ENCODE measurements around the gene CLRN3. TPM values are rescaled to one million over a fixed set of nuclear protein-coding genes. Genes with fewer than 3 reads are reported as not detected.
A peak's percentile ranks its signal among the peaks of the same experiment; 100 is the strongest.

CLRN3 gene
- total and polyA plus RNA-seq, 4 donors, result 6.3 TPM; not detected in 3

DNA sequence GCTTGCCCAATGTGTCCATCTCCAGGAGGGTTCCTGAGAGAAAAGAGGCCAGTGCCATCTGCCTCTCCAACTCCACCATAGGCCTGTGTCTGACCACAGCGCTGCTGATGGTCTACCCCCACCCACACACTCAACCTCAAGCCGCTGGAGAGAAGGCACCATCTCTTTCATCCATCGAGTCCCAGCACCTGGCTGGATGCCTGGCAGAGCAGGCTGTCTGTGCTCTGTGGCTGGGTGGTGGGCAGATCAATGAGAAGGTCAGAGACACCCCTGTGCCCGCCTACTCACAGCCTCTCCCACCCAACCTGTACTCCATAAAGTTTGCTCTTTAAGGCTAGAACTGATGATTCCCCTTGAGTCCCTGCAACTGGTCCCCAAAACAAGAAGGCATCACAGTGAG is 58.0 kb downstream of the CLRN3 start:
- intact Hi-C loops (cut with DNase I), result no loop called here
- DNase-seq (no peak), ATAC-seq (ENCODE audit: low FRiP score) (no peak)
- Histone ChIP-seq H3K4me3 (ENCODE audit: low read length in 2 of 2) (no peak overlapping the region), H3K27me3 (ENCODE audit: control insufficient read depth in 1 of 2, insufficient read depth in 2 of 2, low read length in 1 of 2) (no peaks in the 10 kb centered on the region), H3K27ac (ENCODE audit: low read depth in 1 of 2, low read length in 2 of 2) (no peak overlapping the region), H3K9me3 (ENCODE audit: control insufficient read depth, low read length) (no peaks in the 10 kb centered on the region), H3K36me3 (ENCODE audit: control insufficient read depth in 1 of 2, insufficient read depth in 2 of 2, low read length in 1 of 2) (no peaks in the 10 kb centered on the region), H3K4me1 (ENCODE audit: control insufficient read depth in 1 of 2, insufficient read depth in 2 of 2, low read length in 2 of 2) (no peaks in the 10 kb centered on the region)
- WGBS, 2 donors, result 80 to 86% methylated on average over 4 of the region's 4 CpGs

DNA sequence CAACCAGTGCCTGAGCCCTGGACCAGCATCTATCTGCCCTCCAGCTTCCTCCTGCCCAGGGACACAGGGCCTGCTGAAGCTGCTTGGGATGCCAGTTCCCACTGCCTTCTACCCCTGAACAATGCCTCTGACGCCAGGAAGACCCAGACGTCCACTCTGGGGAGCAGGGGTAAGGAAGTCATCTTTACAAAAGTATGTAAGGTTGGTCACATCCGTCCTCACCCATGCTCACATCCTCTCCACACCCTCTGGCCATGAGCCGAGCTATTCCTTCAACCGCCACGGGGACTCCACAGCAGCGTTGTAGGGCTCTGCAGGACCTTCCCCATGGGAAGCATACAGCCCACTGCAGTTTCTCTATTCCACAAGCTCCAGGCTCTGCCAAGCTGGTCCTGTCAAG is 58.5 kb downstream of the CLRN3 start:
- no peak overlapping the region for H3K4me3 ChIP-seq (ENCODE audit: low read length in 2 of 2)
- H3K27me3 ChIP-seq (ENCODE audit: control insufficient read depth in 1 of 2, insufficient read depth in 2 of 2, low read length in 1 of 2), result no peaks in the 10 kb centered on the region
- H3K9me3 ChIP-seq (ENCODE audit: control insufficient read depth, low read length), result no peaks in the 10 kb centered on the region
- no peaks in the 10 kb centered on the region for H3K36me3 ChIP-seq (ENCODE audit: control insufficient read depth in 1 of 2, insufficient read depth in 2 of 2, low read length in 1 of 2)
- no peak overlapping the region for H3K27ac ChIP-seq (ENCODE audit: low read depth in 1 of 2, low read length in 2 of 2)
- ATAC-seq (ENCODE audit: low FRiP score) (peak; percentile 42), DNase-seq (no peak)
- no peaks in the 10 kb centered on the region for H3K4me1 ChIP-seq (ENCODE audit: control insufficient read depth in 1 of 2, insufficient read depth in 2 of 2, low read length in 2 of 2)
- 81 to 82% methylated on average over 7 of the region's 7 CpGs for WGBS, 2 donors
- intact Hi-C loops (cut with DNase I), result no loop called here

DNA sequence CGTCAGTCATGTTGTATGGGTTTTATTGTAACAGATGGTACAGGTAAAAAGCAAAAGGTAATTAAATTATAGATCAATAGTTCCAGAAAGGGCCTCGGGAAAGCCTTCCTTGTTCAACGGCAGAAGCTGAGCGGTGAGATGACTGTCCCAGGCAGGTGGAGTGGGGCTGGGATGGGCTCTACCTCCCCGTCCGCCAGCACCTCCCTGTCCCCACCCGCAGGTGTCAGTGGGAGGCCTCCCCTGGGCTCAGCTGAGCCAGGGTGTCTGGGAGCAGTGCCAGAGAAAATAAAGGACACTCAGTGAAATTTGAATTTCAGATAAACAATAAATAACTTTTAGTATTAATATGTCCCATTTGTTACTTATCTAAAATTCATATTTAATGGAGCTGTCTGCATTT is 58.9 kb downstream of the CLRN3 start:
- Histone ChIP-seq H3K27me3 (ENCODE audit: control insufficient read depth in 1 of 2, insufficient read depth in 2 of 2, low read length in 1 of 2) (no peaks in the 10 kb centered on the region), H3K4me3 (ENCODE audit: low read length in 2 of 2) (no peak overlapping the region), H3K27ac (ENCODE audit: low read depth in 1 of 2, low read length in 2 of 2) (no peak overlapping the region), H3K9me3 (ENCODE audit: control insufficient read depth, low read length) (no peaks in the 10 kb centered on the region), H3K4me1 (ENCODE audit: control insufficient read depth in 1 of 2, insufficient read depth in 2 of 2, low read length in 2 of 2) (no peaks in the 10 kb centered on the region), H3K36me3 (ENCODE audit: control insufficient read depth in 1 of 2, insufficient read depth in 2 of 2, low read length in 1 of 2) (no peaks in the 10 kb centered on the region)
- ATAC-seq (ENCODE audit: low FRiP score) (no peak), DNase-seq (no peak)
- intact Hi-C loops (cut with DNase I), result no loop called here
- 77 to 86% methylated on average over 7 of the region's 7 CpGs for WGBS, 2 donors

DNA sequence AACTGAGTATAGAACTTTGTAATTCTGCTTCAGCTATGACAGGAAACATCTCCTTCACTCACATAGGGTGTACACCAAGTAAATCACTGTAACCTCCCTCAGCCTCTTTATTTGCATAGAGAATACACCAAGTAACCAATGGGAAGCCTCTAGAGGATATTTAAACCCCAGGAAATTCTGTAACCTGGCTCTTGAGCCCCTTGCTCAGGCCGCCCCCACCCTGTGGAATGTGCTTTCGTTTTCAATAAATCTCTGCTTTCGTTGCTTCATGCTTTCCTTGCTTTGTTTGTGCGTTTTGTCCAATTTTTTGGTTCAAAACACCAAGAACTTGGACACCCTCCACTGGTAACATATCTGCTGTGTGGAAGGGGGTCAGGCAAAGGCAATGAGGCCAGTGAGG is 60.2 kb downstream of the CLRN3 start:
- Histone ChIP-seq H3K9me3 (ENCODE audit: control insufficient read depth, low read length) (no peaks in the 10 kb centered on the region), H3K36me3 (ENCODE audit: control insufficient read depth in 1 of 2, insufficient read depth in 2 of 2, low read length in 1 of 2) (no peaks in the 10 kb centered on the region), H3K27ac (ENCODE audit: low read depth in 1 of 2, low read length in 2 of 2) (no peak overlapping the region), H3K4me1 (ENCODE audit: control insufficient read depth in 1 of 2, insufficient read depth in 2 of 2, low read length in 2 of 2) (no peaks in the 10 kb centered on the region), H3K27me3 (ENCODE audit: control insufficient read depth in 1 of 2, insufficient read depth in 2 of 2, low read length in 1 of 2) (no peaks in the 10 kb centered on the region), H3K4me3 (ENCODE audit: low read length in 2 of 2) (no peak overlapping the region)
- ATAC-seq (ENCODE audit: low FRiP score), result no peak
- DNase-seq, result no peak
- 14 to 26% methylated on average over 4 of the region's 4 CpGs for WGBS, 2 donors
- intact Hi-C loops (cut with DNase I), result no loop called here

DNA sequence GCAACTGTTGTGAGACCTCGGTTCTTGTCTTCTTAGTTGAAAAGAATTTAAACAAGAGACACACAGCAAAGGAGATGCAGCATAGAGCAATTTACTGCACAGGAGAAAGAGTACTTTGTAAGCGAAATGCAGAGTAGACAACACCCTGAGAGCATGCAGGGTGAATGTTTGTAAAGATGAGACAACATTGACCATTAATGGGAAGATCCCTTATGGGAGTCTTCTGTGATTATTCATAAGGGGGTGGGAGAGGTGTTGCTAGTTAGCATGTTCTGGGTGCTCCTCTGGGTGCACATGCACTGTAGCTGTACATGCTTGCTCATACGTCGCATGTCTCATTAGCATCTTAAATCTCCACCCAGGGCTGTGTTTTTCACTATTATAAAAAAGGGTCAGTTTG is 62.3 kb downstream of the CLRN3 start:
- DNase-seq (no peak), ATAC-seq (ENCODE audit: low FRiP score) (no peak)
- Histone ChIP-seq H3K36me3 (ENCODE audit: control insufficient read depth in 1 of 2, insufficient read depth in 2 of 2, low read length in 1 of 2) (no peaks in the 10 kb centered on the region), H3K4me3 (ENCODE audit: low read length in 2 of 2) (no peak overlapping the region), H3K4me1 (ENCODE audit: control insufficient read depth in 1 of 2, insufficient read depth in 2 of 2, low read length in 2 of 2) (no peaks in the 10 kb centered on the region), H3K9me3 (ENCODE audit: control insufficient read depth, low read length) (no peaks in the 10 kb centered on the region), H3K27ac (ENCODE audit: low read depth in 1 of 2, low read length in 2 of 2) (no peak overlapping the region), H3K27me3 (ENCODE audit: control insufficient read depth in 1 of 2, insufficient read depth in 2 of 2, low read length in 1 of 2) (no peaks in the 10 kb centered on the region)
- WGBS, 2 donors, result 89% methylated on average over 4 of the region's 4 CpGs
- intact Hi-C loops (cut with DNase I), result no loop called here

Other genes with a start within 250 kb of the CLRN3 start
- under 1 TPM; 0.23 to 0.48 TPM for gene FOXI2, start 155.8 kb downstream of the CLRN3 start, total RNA-seq
- not detected for gene FOXI2, start 155.8 kb downstream of the CLRN3 start, polyA plus RNA-seq
- 10 to 100 TPM; 41.3 to 46.0 TPM for gene PTPRE, start 14.2 kb upstream of the CLRN3 start, total RNA-seq
- gene PTPRE, start 14.2 kb upstream of the CLRN3 start, polyA plus RNA-seq, result 1 to 10 TPM; 4.9 to 5.6 TPM
- gene MKI67, start 233.5 kb upstream of the CLRN3 start, total RNA-seq, result 1 to 10 TPM; 1.2 to 4.2 TPM
- under 1 TPM; 0.03 to 0.50 TPM for gene MKI67, start 233.5 kb upstream of the CLRN3 start, polyA plus RNA-seq

All from aorta (tissue), 5 donors.